Left forelimb (tissue), 1 donor: ENCODE measurements around the gene ADORA1.

ENCODE experiments used
- DNase-seq: peaks from one replicate; pipeline ENCODE4 v3.0.0-alpha.2; 2018; ENCODE audit warnings: low spot score

Gene ADORA1

DNA sequence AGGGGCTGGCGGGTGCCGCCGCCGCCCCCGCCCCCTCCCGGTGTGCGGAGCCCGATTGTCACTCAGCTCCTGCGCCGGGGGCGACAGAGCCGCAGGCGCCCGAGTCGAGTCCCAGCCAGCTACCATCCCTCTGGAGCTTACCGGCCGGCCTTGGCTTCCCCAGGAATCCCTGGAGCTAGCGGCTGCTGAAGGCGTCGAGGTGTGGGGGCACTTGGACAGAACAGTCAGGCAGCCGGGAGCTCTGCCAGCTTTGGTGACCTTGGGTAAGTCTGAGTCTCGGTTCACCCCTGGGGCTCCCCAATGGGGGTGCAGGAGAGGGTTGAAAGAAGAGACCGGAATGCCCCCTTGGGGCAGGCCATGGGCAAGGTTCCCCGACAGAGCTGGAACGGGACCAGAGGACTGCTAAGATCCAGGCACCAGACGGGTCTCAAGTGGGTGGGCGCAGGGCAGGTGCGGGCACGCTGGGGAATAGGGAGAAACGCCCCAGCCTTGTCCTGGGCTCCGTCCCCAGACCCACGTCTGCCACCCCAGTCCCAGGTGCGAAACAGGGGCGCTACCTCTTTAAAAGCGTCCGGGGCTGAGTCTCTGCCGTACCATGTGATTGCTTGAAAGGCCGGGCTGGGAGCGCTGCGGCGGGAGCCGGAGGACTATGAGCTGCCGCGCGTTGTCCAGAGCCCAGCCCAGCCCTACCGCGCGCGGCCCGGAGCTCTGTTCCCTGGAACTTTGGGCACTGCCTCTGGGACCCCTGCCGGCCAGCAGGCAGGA is at the start of gene ADORA1:
ADORA1 (plus strand) TSS at position 61 of the 765 bp plus-strand sequence. CDS start 1,116 bp downstream, outside the sequence.
- peak; percentile 69 for DNase-seq

DNA sequence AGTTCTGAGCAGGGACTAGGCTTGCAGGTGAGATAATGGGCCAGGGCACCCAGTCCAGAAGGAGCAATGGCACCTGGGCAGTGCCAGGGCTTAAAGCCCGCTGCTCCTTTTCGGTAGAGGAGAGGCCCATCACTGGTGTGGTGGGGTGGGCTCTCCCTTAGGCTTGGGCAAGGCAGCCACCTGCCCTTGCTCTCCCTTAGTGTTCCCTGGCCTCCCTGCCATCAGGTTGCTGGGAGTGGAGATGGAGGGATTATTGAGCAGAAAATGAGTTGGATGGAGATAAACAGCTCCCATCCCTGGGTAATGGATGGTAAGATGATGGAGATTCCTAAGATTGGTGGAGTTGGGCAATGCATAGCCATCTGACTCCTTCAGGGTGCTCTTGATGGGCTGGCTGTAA is 49.6 kb upstream of the ADORA1 start:
- DNase-seq = no peak

DNA sequence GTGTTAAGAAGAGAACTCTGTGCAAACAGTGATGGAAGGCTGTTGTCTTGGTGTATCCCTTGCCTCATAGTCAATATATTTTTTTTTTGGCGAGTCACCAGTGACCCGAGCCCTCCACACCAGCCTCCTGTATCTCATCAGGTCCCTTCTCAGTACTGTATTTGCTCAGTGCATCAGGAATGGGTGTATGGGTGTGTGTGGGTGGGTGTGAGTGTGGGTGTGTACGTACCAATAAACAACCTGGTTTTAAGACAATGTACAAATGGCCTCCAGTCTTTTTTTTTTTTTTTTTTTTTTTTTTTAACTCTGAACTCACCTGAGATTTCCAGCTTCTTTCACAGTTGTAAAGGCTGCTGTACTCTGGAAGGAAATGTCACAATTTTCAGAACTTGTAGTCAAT is 49.0 kb upstream of the ADORA1 start:
- no peak for DNase-seq

DNA sequence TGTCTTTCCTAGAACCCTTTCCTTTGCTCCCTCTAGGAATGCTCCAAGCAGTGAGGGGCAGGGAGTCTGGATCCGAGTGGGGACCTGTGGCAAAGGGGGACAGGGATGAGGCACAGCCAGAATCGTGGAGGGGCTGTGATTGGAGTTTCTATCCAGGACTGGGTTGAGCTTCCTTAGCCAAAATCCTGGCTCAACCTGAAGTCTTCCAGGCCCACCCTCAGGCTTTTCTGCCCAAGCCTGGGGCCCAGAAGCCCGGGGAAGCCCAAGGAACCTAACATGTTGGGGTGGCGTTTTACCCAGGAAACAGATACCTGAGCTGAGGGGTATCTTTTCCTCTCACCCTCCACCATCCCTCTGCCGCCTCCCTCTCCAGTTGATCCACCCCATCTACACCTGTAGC is 47.1 kb upstream of the ADORA1 start:
- DNase-seq = no peak

DNA sequence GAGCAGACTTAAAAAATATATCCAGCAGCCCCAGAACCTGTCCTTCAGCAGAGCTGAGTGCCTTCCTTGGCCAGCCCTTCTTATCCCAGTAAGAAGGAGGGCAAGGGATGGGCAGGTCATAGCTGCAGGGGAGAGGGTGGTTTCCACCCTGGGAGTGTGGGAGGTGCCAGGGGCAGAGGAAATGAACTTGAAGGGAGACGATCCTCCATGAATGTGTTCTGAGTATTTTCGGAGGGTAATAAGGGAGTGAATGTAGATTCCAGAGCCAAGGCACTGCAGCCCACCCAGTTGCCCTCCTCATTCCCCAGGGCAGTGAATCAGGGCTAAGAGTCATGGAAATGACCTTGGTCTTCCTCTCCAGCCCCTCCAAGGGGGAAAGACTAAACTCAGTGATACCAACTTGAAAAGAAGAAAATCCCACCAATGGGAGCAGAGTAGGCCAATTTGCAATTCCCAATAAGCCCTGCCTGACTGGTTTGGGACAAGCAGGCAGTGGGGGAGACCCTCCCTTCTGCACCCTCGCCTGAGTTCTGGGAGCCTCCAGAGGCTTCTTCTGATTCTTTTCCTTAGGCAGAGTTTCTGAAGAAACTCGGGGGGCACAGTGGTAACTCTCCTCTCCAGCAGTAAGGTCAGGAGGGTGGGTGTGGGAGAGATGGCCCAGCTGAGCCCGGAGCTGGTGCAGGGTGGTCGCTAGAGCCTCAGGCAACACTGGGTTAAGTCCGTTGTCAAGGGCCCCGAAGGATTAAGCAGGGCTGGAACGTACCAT is 45.9 kb upstream of the ADORA1 start:
- no peak for DNase-seq

DNA sequence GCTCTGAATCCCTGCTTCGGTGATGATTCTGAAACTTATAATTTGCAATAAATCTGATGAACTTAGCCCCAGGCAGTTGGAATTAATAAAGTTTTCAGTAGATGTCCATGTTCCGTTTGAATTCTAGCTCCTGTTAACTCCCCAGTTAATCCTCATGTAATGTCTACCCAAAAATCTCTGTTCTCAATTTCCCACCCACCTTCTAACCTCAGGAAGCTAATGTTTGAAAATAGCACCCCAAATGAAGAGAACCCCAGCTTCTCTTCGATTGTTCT is 45.4 kb upstream of the ADORA1 start:
- DNase-seq = no peak

DNA sequence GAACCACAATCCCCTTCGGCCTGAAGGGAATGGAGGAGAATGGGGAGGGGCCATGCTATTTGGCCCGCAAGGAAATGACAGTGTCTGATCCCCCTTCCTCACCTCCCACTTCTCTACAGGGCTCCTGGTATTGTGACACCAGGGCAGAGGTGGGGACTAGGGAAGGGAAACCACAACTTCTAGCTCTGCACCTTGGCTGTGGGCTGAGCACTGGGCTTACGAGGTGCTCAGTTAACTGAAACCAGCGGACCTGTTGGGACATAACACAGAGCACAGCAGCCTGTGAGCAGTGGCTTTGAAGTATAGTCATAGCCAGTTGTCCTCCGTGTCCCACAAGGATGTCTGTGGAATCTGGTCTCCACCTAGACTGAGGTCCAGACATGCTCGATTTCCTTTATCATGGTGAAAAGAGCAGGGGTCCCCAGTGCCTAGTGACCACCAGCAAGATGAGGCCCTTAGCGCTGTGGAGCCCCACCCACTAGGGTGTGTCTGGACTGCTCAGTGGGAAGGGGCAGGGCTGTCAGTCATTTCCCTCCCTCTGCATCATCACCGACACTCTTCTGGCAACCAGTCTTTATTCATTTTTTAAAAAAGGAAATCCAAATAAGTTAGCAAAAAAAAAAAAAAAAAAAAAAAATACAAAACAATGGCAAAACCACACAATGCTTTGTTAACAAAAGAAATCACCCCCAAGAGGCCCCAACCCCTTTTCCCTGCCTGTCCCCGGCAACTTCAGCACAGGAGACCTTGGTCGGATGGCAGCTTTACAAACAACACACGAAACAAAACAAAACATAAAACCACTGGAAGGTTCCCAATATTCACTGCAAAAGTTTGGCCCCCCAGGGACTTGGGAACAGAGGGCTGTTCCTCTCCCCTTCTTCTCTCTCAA is 44.7 kb upstream of the ADORA1 start:
- no peak for DNase-seq

DNA sequence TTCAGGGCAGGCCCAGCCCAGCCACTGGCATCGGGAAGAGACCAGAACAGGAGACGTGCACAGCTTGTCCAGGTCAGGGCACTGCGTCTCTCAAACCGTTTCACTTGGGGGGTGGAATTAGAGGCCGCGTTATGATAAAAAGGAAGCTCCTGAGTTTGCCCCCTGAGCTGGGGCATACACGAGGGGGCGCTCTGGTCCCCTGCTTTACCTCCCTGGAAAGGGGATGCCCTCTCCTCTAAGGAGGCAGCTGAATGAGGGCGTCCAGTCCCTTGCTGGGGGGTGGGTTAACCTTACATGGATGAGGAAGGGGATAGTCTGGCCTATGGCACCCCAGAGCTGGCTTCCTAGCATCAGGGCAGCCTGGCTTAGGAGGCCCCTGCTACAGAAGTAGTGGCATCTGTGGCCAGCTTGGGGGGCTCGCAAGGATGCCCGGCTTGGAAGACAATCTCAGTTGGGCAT is 44.0 kb upstream of the ADORA1 start:
- DNase-seq = no peak

DNA sequence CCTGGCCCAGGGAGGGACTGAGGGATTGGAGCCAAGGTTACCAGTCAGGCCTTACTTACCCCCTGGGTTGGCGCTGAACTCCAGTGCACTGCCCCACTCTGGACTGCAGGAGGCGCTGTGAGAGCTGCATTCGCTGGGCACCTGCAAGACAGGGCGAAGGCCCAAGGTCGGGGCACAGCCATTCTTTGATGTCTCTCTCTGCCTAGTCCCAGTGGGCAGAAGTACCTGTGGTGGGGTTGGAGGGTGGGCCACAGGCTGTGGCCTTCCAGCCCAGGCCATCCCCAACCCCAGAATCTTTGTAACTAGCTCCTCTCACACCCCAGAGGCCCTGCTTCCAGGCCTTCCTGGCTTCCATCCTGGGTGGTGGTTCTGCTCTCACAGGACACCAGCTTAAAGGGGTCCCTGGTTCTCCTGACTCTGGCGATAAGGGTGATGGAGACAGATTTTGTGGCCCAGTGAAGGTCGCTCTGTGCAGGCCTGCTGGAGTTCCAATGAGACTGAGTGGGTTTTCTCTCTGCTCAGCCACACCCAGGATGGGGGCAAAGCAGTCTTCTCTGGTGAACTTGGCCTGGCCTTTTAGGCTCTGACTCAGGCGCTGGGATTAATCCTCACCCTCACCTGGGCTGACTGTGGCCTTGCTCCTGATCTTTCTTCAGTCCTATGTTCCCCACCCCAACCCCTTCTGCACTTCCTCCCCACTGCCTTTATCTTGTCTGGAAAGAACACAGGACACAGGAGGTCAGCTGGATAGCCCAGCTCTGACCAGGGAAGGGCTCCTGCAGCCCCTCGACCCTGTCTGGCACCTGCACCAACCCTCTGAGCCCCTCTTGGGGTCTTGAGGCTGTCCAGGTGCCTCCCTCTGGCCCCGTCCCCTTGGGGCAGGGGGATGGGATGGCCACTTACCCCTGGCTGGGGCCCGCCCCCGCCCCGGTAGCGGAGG is 42.7 kb upstream of the ADORA1 start:
- DNase-seq = no peak

DNA sequence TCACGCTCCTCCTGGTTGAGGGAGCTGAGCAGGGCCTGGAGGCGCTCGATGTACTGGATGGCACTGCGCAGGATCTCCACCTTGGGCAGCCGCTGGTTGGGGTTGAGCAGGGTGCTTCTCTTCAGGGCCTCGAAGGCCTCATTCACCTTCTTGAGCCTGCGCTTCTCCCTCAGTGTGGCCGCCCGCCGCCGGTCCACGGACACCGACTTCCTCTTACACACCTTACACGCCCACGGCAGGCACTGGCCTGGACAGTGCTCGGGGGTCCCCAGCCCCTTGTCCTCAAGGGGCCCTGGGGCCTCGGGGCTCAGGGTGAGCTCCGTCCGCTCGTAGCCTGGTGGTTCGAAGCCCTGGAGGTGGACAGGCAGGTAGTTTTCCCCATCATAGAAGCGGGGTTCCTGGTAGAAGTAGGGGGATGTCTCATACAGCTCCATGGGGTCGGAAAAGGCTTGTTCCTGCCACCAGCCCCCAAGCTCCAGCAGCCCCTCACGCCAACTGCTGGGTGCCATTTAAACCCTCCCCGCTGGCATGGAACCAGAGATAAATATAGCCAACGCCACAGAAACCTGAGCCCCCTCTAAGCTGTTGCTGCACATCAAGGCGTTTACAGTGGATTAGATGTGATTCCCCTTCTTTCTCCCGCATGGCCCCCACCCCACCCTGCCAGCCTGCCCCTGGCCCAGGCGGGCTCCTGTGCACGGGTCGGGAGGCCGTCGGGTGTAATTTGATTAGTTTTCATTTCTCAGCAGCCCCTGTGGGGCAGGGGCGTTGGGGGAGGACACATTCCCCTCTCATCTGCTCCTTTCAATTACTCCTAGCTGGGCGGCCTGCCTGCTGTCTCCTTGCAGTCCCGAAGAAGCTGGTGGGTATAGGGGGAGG is 41.8 kb upstream of the ADORA1 start, which contains the start of gene MYOG:
MYOG (minus strand) TSS at position 485 of the 879 bp plus-strand sequence; CDS start at position 434, 51 bp downstream.
- no peak for DNase-seq

DNA sequence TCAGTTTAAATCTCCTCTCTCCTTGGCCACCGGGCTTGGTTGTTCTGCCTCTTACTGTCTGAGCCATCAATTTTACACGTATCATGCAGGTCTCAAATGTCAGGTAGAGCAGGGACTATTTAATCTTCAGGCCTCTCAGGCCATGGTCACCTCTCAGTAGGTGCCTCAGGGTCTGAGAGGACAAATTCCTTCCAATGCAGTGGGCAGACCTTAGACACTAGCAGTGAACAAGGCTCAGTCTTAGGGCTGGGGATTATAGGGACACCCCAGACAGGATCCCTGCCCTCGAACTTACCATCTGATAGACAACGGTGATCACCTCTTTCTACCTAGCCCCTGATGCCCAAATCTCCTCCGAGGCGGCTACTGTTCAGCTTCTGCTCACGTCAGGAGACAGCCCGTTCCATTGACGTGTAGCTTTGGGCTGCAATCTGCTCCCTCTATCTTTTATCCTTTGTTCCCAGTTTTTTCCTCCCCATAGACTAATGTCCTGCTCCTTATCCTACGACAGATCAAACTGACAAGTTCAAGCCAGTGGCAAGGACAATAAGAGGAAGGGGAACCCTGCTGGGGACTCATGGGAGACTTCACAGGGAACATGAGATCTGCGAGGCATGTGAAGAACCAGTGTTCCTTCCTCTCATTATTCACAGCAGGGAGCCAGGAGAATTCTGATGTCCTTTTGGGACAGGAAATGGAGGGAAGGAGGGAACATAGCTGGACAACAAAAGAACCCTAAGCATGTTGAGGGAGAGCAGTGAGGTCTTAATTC is 40.3 kb upstream of the ADORA1 start:
- no peak for DNase-seq

DNA sequence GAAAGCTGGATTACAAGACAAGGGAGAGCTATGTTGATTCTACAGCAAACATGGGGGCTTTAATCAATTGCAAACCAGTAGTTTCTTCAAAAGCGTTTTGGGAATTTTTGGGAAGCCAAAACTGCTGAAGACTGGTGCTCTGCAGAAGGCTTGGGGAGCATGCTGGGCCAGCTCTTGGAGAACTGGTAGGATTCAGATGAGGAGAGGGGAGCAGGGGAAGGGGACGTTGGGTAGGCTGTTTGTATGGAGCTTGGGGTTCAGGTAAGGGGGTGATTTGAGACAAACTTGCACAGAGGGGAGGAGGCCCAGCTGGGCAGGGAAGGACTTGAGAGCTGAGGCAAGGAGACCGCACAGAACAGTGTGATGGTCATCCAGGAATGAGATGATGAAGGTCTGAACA is 39.1 kb upstream of the ADORA1 start:
- no peak for DNase-seq

DNA sequence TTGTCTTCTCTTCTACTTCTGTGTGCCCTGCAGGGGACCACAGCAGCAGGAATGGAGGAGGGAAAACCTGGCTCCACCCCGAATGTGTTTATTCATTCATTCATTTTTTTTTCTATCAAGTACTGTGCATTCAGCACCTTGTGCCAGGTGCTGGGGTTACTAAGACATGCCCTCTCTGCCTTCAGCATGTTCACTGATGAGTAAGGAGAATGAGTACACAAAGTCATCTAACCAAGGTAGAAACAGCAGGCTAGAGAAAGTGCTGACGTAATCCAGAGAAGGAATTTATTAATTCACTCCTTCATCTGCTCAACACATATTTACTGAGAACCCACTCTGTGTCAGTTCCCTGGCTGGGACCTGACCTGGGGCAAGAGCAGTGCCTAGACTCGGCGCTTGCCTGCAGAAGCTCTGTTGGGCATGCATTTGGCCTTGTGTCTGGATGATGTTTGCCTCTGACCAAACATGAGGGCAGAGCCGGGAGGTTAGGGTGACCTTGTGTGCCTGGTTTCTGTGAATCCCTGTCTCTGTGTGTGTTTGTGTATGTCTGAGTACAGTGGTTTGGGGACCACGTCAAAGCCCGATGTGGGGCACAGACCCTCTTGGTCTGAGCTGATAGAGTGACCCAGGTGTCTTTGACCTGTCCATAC is 38.4 kb upstream of the ADORA1 start:
- no peak for DNase-seq

DNA sequence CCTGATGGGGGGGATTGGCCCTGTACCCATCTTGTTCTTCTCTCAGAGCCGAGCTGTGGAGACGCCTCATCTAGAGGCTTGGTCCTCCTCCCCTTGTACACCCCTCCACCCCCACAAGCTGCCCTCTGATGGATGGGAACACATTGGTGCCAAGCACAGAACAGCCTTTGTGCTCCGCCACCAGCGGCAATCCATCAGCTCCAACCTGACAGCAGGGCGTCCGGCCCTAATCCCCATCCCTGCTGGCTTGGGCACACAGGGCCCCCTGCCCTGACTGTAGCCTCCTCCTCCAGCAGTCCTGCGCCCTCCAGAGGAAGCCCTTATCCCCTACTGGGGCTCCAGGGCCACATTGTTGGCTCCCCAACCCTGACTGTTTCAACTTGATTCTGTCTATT is 37.9 kb upstream of the ADORA1 start:
- no peak for DNase-seq

DNA sequence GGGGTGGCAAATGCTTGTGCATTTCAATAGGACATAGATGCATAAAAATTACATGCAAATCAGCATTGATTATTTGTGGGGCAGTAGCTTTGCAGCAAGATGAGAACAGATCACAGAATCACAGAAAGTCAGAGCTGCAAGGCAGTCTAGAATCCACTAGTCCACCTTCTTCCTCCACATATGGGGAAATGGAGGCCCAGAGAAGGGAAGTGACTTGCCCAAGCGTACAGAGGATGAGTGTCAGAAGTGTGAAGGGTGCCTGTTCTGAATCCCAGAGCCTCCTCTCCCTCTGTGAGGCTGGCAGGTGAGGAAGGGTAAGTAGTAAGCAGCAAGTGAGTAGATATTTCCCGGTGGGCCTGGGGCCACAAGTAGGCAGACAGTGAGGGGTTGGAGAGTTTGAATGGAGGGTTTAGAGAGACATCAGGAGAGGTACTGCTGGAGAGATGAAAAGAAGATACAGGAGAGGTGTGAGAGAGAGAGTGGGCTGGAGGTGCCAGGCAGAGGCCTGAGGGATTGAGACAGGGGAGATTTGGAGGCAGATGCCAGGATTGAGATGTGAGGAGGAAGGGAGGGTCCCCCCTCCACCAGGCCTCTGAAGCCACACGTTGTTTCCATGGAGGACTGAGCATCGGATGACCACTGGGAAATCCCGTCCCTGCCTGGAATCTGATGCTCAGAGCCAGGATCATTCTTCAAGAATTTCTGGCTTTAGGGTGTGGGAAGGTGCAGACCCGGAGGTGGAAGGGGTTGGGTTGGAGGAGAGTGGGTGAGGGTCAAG is 36.9 kb upstream of the ADORA1 start:
- DNase-seq = no peak

DNA sequence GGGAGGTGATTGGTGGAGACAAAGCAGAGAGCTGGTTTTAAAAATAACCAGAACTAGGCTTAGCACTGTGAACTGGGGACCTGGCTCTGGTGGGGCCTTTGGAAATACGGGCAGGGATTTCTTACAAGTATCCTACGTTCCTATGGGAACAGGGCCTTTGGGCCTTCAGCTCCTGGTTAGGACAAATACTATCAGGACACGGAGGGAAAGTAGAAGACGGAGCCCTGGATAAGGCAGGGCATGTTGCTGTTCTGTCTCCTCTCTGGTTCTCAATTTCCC is 36.4 kb upstream of the ADORA1 start:
- no peak for DNase-seq

DNA sequence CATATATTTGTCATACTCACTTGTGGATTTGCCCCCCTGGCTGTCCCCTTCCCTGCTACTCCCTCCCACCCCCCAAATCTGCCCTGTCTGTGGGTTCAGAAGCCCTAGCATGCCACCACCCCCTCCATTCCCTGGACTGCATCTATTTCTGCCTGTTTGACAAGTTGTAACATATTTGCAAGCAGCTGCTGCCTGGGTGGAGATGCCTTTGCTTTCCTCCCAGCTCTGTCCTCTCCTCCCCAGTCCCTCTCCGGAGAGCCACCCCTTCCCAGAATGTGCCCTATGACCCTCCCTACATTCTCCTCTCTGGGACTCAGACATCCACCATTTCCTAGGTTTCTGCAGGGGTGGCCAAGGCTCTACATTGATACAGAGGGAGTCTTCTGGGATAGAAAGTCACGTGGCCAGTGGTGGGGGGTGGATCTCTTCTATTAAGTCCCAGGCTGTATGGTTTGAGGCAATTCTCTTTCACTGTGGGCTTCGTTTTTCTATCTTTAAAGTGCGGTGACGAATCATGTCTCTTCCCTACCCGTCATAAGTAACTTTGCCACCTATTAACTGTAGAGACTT is 35.7 kb upstream of the ADORA1 start:
- DNase-seq = no peak

DNA sequence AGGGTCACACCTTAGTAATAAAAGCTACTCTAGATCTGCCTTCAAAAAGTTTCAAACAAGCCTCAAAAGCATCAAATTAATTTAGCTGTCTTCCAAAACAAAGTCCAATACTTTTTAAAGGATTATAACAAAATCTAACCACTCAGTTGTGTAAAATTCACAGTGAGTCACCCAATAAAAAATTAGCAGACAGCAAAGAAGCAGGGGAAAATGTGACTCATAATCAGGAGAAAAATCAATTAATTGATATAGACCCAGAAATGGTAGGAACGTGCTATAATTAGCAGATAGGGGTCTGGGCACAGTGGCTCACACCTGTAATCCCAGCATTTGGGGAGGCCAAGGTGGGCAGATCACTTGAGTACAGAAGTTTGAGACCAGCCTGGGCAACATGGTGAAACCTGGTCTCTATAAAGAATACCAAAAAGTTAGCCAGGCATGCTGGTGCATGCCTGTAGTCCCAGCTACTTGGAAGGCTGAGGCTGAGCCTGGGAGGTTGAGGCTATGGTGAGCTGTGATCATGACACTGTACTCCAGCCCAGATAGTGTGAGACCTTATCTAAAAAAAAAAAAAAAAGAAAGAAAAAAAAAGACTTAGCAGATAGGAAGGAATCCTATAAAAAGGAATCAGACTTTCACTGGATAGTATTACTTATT is 33.6 kb upstream of the ADORA1 start:
- no peak for DNase-seq
